GM18517 (cell line): ENCODE results near the gene TPRA1.

Source experiments
- ATAC-seq: cut with Tn5 transposase; IDR thresholded peaks from one replicate; pipeline ENCODE4 v1.9.1; 2021; ENCODE audit warnings: mild to moderate bottlenecking, moderate library complexity; ENCODE audit not compliant: unreplicated experiment

TPRA1 gene

DNA sequence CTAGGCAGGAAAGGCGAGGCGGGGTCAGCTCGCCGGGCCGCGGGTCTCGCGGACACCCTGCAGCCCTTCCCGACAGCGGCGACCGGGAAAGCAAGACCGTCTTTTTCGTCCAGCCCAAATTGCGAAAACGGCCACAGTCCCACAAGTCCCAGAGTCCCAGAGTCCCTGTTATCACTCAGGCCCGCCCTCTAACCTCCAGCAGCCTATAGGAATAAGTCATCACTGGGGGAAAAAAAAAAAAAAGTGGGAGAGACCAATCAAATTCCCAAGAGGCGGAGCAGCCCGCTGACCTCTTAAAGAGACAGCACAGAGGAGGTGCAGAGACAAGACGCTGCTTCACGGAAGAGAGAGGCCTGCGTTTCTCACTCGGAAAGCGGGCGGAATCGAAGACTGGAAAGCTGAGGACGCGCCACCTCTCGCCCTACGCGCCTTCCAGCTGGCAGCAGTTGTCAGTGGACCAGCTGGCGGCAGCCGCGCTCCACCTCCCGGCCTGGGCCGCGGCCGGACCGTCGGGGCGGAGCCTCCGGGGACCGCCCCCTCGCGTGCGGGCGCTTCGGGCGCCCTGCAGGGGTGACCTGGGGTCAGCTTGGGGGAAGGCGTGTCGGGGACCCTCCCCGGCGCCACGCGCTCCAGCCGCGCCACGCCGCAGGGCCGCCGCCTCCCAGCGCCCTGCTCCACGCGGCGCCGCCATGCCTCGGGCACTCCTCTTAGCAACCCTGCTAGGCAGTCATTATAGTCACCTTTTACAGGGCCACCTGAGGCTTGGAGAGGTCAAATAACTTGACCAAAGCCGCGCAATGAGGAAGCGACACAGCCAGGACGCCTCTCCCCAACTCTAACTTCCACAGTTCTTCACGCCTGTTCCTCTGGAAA lies at the start of gene TPRA1:
Gene TPRA1 (minus strand): TSS at position 141 of the 873 bp plus-strand sequence. CDS start 10,587 bp downstream, outside the sequence.
- peak; percentile 83 for ATAC-seq

DNA sequence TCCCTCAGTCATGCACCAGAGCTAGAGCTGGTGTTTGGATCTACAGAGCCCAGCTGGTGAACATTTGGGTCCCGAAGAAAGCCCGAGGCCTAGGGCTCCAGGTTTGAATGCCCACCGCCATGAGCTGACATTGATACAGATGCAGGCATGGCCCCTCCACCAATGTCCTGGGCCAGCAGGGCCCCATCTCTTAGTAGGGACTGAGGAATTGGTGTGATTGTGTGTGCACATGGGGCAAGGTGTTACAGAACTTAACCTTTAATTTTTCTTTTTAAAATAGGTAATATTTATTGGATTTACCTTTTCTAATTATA lies 49.5 kb upstream of the TPRA1 start:
- no peak for ATAC-seq

DNA sequence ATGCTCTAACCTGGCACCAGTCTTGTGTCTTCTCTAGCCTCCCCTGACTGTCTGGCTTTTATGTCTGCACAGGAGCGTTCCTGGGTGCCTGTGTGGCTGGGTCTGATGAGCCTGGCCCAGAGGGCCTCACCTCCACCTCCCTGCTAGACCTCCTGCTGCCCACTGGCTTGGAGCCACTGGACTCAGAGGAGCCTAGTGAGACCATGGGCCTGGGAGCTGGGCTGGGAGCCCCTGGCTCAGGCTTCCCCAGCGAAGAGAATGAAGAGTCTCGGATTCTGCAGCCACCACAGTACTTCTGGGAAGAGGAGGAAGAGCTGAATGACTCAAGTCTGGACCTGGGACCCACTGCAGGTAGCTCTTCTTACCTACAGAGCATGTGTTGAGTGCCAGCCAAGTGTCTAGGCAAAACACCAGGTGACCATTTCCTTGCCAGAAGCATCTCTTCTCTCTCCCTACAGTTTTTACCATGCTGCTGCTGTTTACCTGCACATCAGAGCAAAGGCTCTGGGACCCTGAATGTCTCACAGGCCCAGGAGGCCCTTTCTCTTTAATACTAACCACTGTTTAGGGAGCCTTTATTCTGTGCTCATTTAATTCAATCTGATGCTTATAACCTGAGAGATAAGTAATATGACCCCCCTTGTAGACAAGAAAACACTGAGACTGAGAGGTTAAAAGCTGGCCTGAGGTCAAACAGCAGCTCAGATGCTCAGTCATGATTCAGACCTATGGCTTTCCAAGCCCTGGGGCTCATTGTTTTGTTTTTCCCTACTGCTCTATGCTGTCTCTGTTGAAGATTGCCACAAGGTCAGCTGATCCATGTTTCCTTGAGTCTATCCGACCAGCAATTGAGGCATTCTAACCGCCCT lies 48.9 kb upstream of the TPRA1 start:
- no peak for ATAC-seq

DNA sequence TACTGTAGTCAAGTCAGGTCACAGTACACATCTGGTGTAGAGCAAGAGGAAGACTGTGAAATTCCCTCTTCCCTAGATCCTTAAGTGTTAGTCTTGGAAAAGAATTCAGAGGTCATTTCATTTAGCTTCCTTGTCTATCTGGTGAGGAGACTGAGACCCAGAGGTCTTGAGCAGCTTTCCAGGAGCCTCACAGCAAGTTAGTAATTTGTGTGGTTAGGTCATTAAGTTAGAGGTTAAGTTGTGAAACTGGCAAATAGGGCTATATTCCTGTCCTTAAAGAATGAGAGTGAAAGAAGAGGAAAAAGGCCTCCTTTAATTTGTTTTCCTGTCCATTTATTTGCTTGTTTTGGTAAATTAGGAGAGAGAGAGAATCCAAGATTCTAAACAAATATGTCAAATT lies 47.4 kb upstream of the TPRA1 start:
- no peak for ATAC-seq

DNA sequence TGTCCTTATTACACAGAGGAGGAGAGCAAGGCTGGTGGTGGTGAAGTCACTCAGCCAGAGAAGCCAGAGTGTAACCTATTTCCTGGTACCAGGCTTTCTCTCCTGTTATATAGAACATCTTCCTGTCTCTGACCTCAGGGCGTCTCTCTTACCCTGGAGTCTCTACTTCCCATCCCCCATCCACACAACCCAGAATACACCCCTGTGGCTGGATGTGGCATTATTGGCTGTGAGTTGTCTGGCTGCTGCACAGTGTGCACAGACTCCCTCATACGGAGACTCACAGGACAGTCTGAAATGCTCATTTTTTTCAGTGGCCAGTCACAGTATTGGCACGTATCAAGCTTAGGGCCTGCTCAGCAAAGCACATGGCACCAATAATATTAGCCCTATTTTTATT lies 47.0 kb upstream of the TPRA1 start:
- no peak for ATAC-seq

DNA sequence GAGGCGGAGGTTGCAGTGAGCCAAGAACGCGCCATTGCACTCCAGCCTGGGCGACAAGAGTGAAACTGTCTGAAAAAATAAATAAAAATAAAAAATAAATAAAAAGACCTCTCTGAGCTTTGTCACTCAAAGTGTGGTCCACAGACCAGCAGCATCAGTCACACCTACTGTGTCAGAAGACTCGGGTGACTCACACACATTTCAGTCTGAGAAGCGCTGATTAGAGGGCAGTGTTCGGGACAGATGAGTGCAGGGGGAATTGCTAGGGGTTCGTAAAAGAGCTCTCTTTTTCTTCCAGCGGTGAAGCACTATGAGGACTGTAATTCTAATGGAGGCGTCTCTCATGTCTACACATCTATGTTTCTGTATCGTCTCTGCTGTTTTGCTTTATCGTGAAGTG lies 44.1 kb upstream of the TPRA1 start:
- ATAC-seq = no peak

DNA sequence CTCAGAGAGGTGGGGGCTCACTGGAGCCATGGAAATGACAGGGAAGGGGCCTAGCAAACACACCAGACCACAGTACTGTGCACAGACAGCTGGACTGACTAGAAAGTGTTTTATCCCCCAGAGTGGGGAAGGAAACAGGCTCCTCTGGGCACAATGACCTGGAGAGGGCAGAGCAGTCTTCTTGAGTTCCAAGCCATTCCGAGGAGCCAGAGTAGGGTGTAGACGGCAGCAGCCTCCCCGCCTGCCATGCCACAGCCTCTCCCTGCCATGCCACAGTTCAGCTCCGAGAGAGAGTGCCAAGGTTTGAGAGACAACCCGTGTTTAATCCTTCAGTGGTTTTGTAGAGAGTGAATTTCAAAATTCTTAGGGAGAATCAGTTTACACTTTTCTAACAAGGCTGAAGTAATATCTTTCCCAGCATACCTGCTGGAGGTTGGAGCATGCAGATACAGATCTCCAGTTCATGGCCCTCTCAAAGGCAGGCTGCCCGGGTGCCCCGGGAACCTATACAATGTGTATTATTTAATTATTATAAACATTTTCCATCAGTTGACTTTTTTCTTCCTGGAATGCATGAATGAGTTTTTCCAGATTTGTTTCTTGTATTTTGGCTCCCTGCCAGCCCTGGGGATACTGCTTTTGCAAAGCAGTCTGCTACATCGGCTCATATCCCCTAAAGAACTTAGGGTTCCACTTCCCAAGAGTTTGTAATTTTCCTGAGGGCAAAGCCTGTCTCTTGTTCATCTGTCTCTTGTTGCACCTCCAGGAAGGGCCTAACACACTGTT lies 41.7 kb upstream of the TPRA1 start:
- ATAC-seq = no peak

DNA sequence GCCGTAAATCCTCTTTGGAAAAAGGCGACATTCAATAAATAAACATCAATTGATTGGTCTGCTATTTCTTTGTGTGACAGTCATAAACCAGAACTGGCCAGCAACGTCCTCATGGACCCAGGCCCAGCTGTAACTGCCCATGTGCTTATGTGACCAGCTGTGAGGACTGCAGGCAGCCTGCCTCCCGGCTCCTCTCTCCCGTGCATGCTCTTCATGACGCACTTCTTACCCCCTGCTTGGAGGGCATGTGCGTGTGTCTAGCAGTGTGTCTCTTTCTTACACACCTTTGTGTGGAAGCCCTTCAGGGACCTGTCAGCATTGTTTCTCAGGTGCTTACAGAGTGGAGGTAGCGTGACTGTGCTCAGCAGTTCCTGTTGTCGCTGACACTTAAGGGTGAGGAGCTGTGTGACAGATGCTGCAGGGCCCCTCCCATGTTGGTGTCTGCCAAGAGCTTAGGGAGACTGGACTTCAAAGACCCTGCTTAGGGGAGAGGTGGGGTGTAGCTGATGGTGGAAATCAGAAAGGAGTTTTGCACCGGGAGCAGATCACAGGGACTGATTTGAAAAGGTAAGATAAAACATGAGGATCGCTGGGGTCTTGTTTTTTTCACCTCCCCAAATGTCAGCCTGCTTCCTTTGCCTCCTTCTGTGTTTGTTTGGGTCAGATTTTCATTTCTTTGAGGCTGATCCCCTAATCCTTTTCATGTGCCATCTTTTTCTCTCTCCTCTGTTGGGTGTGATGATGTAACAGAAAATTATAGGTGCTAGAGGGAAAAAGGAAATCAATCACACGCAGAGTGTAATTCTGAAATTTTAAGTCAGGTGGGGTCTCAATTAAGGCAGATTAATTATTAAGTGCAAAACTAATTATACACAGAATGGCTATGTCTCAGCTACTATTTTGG lies 40.5 kb upstream of the TPRA1 start:
- no peak for ATAC-seq

DNA sequence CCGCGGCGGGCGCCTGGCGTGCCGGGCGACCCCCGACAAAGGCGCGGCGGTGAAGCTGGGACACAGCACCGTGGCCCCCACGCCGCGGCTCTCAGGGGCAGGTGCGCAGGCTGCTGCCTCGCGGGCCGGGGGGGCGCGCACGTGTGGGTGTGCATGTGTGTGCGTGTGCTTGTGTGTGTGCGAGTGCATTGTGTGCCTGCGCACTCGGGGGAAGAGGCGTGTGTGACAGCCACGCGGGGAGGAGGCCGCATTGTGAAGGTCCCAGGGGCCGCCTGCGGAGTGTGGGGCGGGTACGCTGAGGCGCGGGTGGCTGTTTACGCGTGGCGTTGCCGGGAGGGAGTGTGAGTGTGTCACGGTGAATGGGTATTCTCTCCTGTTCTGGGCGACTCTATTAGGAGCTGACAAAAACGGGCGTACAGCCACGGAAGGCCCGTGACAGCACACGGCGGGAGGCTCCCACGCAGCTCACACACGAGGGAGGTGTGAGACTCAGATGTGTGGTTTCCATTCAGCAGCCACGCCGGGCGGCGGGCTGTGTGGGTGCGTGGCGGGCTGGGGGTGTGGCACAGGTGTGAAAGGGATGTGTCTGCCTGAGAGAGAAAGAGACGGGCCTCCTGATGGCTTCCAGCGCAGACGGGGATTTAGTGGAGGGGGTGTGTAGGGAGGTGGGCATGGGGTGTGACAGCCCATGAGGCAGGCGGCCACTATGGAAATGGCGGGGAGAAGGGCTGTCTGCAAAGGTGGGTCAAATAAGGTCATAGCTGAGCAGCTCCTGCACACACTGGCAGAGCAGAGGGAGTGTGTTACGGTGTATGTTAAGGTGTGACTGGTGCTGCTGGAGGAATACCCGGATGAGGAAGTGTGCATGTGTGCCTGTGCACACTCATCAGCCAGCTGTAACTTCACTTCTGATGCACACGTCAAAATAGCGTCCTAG lies 39.2 kb upstream of the TPRA1 start:
- no peak for ATAC-seq

DNA sequence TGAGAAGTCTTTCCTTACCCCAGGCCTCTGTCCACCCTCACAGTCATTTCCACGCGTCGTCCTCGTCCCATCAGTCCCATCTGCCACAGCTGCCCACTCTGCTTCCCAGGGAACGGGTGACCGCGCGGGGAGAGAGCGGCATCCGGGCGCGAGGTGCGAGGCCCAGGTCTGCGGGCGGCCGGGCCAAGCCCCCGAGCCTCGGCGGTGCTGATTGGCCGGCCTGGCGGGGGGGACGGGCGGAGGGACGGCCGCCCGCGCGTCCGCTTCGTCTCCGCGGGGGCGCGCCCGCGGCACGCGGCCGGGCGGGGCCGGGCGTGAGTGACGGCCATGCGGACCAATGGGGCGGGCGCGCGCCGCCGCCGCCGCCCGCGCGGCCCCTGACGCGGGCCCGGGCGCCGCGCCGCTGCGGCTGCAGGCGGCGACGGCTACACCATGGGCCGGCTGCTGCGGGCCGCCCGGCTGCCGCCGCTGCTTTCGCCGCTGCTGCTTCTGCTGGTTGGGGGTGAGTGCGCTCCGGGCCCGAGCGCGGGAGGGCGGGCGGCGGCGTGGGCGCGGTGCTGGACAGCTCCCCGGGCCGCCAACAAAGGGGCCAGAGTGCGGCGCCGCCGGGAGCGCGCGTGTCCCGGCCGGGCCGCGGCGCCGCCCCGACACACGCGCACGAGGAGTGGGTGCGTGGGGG lies 38.4 kb upstream of the TPRA1 start, which contains the start of gene PODXL2:
Gene PODXL2 (plus strand): TSS at position 398 of the 679 bp plus-strand sequence. CDS start 35 bp downstream, at position 433.
- ATAC-seq = no peak

DNA sequence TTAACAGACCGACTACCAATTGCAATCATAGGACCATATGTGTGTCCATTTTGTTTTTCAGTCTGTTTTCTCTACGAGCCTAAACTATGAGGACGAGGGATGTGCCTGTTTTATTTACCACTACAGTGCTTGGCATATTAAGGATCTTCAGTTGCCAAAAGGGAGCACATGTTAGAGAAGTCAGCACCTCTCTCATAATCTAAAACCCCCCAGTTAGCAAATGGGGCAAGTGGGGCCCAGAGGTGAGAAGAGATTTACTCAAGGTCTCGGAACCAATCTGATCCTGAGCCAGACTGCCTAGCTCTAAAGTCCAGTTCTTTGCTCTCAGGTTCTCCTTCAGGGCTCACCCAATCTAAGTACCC lies 37.9 kb upstream of the TPRA1 start:
- no peak for ATAC-seq

DNA sequence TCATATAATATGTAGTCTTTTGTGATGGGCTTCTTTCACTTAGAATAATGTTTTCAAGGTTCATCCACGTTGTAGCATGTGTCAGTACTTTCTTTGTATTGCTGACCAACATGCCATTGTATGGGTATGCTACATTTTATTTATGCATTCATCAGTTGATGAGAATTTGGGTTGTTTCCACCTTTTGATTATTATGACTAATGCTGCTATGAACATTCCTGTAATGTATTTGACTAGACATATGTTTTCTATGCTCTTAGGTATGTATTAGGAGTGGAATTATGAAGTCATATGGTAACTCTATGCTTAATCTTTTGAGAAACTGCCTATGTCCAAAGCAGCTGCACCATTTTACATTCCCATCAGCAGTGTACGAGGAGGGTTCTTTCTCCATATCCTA lies 35.3 kb upstream of the TPRA1 start:
- no peak for ATAC-seq

DNA sequence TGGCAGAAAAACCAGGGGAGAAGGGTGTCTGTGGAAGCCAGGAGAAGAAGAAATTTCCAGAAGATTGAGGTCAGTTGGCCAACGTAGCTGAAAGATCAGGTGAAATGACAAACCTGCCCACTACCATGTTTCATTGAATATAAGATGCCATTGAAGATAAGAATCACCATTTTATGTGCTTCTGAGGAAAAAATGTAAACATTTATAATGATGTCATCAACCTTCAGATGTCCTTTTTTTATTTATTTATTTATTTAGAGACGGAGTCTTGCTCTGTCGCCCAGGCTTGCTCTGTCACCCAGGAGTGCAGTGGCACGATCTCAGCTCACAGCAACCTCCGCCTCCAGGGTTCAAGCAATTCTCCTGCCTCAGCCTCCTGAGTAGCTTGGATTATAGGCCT lies 33.5 kb upstream of the TPRA1 start:
- ATAC-seq = no peak

DNA sequence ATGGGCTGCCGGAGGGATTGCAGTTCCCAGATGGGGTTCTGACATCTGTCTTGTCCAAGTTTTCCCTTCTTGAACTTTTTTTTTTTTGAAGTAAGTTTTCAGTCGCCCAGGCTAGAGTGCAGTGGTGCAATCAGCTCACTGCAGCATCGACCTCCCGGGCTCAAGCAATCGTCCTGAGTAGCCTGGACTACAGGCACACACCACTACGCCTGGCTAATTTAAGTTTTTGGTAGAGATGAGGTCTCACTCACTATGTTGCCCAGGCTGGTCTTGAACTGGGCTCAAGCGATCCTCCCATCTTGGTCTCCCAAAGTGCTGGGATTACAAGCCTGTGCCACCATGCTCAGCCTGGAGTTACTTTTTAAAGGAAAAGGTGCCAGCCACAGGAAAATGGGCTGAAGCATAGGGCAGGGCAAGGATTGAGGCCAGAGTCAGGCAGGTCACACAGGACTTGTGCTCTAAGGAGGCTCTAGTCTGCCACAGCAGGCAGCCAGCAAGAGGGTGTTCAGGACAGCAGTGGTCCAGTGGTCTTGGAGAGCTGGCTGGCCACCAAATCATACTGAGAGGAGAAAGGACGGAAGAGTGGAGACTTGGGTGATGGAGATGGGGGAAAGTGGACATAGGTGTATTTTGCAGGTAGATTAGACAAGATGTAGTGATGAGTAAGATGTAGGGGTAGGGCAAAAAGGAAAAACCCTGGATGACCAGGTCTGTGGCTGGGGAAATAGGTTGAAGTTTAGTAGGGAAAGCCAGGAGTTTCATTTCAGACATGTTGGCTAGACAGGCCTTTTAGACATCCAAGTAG lies 32.4 kb upstream of the TPRA1 start:
- ATAC-seq = no peak

DNA sequence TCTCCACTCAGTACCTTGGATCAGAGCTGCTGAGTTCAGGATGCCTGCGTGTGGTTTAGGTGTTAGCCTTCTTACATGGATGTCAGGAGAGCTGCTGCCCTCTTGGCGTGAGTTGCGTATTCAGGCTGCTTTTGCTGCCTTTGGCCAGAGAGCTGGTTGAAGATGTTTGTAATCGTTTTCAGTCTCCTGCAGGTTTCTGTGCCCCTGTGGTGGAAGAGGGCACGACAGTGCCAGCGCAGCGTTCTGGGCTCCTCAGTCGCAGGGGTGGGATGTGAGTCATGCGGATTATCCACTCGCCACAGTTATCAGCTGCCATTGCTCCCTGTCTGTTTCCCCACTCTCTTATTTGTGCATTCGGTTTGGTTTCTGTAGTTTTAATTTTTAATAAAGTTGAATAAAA lies 31.5 kb upstream of the TPRA1 start:
- no peak for ATAC-seq

DNA sequence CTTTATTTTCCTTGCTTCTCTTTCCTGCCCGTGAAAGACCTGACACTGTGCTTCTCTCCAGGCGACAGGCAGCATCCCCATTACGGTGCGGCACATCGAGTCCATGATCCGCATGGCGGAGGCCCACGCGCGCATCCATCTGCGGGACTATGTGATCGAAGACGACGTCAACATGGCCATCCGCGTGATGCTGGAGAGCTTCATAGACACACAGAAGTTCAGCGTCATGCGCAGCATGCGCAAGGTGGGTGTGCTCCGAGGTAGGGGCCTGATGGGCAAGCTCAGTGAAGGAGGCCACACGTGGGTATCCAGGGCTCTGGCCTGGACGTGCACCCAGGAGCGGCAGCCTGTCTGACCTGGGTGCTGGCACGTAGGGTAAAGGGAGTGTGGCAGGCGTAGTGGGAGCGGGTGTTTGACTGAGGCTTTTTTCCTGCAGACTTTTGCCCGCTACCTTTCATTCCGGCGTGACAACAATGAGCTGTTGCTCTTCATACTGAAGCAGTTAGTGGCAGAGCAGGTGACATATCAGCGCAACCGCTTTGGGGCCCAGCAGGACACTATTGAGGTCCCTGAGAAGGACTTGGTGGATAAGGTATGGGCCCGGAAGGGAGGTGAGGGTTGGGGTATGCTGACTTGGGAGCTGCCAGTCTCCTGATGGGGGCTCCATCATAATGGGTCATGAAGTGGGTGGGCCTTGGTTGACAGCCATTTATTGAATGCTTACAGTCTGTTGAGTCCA lies 30.3 kb upstream of the TPRA1 start:
- ATAC-seq = no peak

DNA sequence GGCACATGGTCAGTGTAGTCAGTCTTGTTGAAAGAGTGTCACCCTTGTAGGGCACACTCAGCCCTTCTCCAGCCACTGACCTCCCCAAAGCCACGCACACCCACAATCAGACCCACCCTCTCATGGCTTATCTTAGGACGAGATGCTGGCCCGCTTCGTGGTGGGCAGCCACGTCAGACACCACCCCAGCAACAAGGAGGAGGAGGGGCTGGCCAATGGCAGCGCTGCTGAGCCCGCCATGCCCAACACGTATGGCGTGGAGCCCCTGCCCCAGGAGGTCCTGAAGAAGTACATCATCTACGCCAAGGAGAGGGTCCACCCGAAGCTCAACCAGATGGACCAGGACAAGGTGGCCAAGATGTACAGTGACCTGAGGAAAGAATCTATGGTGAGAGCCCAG lies 28.4 kb upstream of the TPRA1 start:
- no peak for ATAC-seq
